NCI-H2196 (cell line): ENCODE results near the gene KRTAP2-4.
"Not testable (repeated sequence)": the region's sequence is repeated elsewhere in the genome, so short reads cannot be mapped to it uniquely, and the experiment has no call there.

Experiments used
- DNase-seq: peaks from one replicate; lab custom pipeline; 2025; ENCODE audit not compliant: unreplicated experiment; lab: John Stamatoyannopoulos, UW

KRTAP2-4 gene, protein sequence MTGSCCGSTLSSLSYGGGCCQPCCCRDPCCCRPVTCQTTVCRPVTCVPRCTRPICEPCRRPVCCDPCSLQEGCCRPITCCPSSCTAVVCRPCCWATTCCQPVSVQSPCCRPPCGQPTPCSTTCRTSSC

GRCh38 chr17:41065829-41066624, at the start of gene KRTAP2-4:
Gene KRTAP2-4 (minus strand): TSS chr17:41065879. CDS start chr17:41065845, 34 bp downstream.
- DNase-seq, result no peak

GRCh38 chr17:41111151-41111885, 45.6 kb upstream of the KRTAP2-4 start:
- DNase-seq, result no peak

- DNase-seq, result not testable (repeated sequence)
These were observed 43.2 kb upstream of the KRTAP2-4 start for GRCh38 chr17:41108728-41109386.

DNA sequence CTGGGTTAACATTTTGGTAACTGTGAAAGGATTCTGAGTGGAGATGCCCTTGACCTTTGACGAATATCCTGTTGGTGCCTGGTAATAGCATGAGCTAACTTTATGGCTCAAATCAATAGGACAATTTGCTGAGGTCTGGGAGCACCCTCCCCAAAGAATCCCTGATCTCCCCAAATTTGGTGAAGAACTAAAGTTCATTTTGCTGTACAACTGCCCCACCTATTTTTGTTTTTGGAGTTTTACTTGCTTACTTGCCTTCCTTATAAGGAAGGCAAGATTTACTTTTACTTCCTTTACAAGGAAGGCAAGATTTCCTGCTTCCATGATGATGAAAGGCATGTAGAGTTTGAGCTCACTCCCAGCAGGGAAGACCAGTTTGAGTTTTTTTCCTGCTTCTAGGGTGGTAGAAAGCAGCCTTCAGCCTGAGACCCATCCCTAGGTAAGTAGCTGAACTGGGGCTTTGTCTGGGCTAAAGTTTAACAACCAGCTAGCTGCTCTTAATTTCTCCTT, 42.3 kb upstream of the KRTAP2-4 start:
- no peak for DNase-seq

DNA sequence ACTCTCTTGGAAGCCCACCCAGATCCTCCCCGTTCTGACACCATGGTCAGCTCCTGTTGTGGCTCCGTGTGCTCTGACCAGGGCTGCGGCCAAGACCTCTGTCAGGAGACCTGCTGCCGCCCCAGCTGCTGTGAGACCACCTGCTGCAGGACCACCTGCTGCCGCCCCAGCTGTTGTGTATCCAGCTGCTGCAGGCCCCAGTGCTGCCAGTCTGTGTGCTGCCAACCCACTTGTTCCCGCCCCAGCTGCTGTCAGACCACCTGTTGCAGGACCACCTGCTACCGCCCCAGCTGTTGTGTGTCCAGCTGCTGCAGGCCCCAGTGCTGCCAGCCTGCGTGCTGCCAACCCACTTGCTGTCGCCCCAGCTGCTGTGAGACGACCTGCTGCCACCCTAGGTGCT, 39.7 kb upstream of the KRTAP2-4 start, which contains the start of gene KRTAP4-9:
Gene KRTAP4-9, plus strand, starts transcription at position 43 of the 400 bp plus-strand sequence. Its CDS starts 0 bp downstream, at position 43.
- DNase-seq, result not testable (repeated sequence)

GRCh38 chr17:41104386-41105038, 38.8 kb upstream of the KRTAP2-4 start:
- DNase-seq, result not testable (repeated sequence)

DNA sequence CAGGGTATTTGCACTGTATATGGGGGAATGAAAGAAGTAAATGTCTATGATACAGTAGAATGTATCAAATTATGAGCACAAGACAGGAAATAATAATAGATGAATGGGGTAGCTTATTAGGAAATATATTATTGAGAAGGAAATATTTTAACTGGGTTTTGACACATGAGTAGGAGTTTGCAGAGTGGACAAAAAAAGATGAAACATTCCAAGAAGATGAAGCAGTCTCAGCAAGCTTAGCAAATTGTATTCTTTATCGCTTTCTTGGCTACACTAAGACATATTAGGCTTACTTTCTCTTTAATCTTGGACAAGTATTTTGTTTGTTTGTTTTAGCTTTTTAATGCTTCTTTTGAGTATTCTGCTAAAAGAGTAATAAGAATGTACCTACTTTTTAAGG, 38.2 kb upstream of the KRTAP2-4 start:
- no peak for DNase-seq

DNA sequence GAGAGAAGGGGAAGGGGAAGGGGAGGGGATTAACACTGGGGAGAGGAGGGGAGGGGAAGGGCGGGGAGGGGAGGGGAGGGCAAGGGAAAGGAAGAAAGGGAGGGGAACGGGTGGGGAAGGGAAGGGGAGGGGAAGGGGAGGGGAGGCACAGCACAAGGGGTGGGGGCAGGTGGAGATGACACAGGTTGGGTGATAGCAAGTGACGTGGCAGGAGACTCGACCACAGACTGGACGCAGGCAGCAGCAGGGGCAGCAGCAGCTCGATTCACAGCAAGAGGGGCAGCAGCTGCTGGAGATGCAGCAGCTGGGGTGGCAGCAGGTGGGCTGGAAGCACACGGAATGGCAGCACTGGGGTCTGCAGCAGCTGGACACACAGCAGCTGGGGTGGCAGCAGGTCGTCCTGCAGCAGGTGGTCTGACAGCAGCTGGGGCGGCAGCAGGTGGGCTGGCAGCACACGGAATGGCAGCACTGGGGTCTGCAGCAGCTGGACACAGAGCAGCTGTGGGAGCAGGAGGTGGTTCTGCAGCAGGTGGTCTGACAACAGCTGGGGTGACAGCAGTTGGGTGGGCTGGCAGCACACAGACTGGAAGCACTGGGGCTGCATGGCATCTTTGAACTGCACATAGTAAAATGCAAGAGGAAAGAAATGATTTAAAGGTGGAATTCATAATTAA, 36.0 kb upstream of the KRTAP2-4 start, which contains the start of gene KRTAP4-16:
Gene KRTAP4-16, minus strand, starts transcription at position 624 of the 674 bp plus-strand sequence. Its CDS starts 0 bp downstream, at position 624.
- DNase-seq, result no peak

GRCh38 chr17:41099682-41100480, 34.2 kb upstream of the KRTAP2-4 start:
- not testable (repeated sequence) for DNase-seq

GRCh38 chr17:41098481-41098880, 32.8 kb upstream of the KRTAP2-4 start:
- DNase-seq, result no peak

DNA sequence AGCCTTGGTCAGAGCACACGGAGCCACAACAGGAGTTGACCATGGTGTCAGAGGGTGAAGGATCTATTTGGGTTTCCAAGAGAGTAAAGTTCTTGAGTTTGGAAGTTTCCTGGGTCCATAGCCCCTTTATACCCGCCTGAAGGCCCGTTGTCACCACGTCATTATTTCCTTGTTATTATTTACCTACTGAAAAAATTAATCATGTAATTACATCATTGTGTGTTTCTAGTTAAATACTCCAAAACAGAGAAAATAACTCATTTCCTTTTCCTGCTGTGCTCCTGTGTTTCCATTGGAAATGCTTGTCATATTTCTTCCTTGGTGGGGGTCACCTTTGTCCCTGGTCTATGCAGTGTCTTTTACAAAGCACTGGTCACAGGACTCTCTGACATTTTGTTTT, 32.4 kb upstream of the KRTAP2-4 start, which contains the start of gene KRTAP4-8:
Gene KRTAP4-8, minus strand, starts transcription at position 101 of the 400 bp plus-strand sequence. Its CDS starts 58 bp downstream, at position 43.
- no peak for DNase-seq

- no peak for DNase-seq
These were observed 30.4 kb upstream of the KRTAP2-4 start for GRCh38 chr17:41096055-41096454.

- not testable (repeated sequence) for DNase-seq
These were observed 23.2 kb upstream of the KRTAP2-4 start for GRCh38 chr17:41088760-41089352.

GRCh38 chr17:41084100-41084856, 18.6 kb upstream of the KRTAP2-4 start, which contains the start of gene KRTAP4-7:
Gene KRTAP4-7 (plus strand): TSS chr17:41084150. CDS start chr17:41084207, 57 bp downstream.
- DNase-seq, result not testable (repeated sequence)

GRCh38 chr17:41083427-41083826, 17.7 kb upstream of the KRTAP2-4 start:
- not testable (repeated sequence) for DNase-seq

- DNase-seq, result no peak
These were observed 16.9 kb upstream of the KRTAP2-4 start for GRCh38 chr17:41082626-41083025.

DNA sequence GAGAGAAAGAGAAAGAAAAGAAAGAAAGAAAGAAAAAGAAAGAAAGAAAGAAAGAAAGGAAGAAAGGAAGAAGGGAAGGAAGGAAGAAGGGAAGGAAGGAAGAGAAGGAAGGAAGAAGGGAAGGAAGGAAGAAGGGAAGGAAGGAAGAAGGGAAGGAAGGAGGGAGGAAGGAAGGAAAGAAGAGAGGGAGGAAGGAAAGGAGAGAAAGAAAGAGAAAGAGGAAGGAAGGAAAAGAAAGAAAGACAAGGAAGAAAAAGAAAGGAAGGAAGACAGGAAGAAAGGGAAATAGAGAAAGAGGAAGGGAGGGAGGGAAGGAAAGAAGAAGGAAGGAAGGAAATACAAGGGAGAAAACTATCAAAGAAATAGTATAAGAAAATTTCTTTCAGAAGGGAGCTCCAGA, 11.1 kb upstream of the KRTAP2-4 start:
- no peak for DNase-seq
